ENCODE measurements around the gene MYOM1. TPM values are rescaled to one million over a fixed set of nuclear protein-coding genes. Genes with fewer than 3 reads are reported as not detected.

MYOM1 gene
- total and polyA plus RNA-seq, 7 donors: 54.8 to 842 (median 388) TPM

DNA sequence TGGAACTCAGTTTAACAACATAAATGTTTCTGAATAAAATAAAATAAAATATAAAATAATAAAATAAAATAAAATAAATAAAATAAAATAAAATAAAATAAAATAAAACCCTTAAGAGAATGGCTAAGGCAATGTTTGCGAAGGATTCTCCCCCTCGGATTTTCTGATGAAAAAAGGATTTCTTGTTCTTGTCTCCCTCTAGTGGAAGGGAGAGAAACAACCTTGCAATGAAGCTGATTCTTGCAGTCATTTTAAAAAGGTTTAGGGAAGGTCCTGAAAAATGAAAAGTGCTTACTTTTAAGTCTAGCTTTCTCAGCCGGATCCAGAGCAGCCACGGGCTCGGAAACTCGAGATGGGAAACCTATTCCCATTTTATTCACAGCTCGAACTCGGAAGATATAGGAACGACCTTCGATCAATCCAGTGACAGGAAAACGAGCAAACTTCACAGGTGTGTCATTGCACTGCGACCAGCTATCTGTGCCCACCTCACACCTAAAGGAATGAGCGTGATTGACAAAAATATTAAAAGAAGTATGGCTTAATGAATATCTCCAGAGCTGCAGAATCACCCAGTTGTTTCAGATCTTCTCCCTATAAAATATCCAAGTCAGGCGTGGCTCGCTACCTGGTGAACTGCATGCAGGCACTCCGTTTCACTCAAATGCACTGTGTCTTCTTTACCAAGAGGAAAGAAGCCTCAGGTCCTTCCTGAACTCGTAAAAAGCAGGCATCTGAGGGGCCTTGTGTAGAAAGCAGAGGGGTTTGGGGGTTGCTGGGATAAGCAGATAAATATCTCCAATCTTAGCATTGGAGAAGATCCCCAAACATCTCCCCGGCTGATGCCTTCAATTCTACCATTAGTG, 68.1 kb downstream of the MYOM1 start:
- 53 to 61% (median 57%) methylated on average over 18 of the region's 18 CpGs for WGBS, 3 donors
- Histone ChIP-seq H3K9me3 (no peaks in the 10 kb centered on the region), H3K36me3 (ENCODE audit: insufficient read depth in 1 of 2, low read depth in 1 of 2) (peaks cover 0 to 64% of the 10 kb centered on the region in 2 donors), H3K27me3 (ENCODE audit: insufficient read depth in 3 of 3, low read length in 2 of 3) (no peaks in the 10 kb centered on the region), H3K4me3 (no peak overlapping the region), H3K4me1 (peaks cover 5% of the 10 kb centered on the region), H3K27ac (no peak overlapping the region)
- DNase-seq: no peak
- intact Hi-C loops (cut with DNase I): loop anchor here in 1 of 2 donors (5.0 kb wide), 1 partner anchor 91 kb away; no protein-coding TSS in a partner anchor
- peak in 1 of 4 donors; percentile 32 for ATAC-seq
- peak; percentile 76 for TF ChIP-seq CTCF (IDR thresholded peaks at IDR 0.05)

- no peaks in the 10 kb centered on the region for H3K27me3 ChIP-seq (ENCODE audit: insufficient read depth in 3 of 3, low read length in 2 of 3)
- WGBS, 3 donors: 90 to 95% (median 91%) methylated on average over 2 of the region's 2 CpGs
- TF ChIP-seq CTCF (IDR thresholded peaks at IDR 0.05): no peak
- ATAC-seq (no peak), DNase-seq (no peak)
- no peak overlapping the region for H3K4me3 ChIP-seq
- H3K9me3 ChIP-seq: no peaks in the 10 kb centered on the region
- no peak overlapping the region for H3K27ac ChIP-seq
- no peaks in the 10 kb centered on the region for H3K4me1 ChIP-seq
- intact Hi-C loops (cut with DNase I): loop anchor here in 1 of 2 donors (5.0 kb wide), 1 partner anchor 92 kb away; no protein-coding TSS in a partner anchor
- peaks cover 0 to 64% of the 10 kb centered on the region in 2 donors for H3K36me3 ChIP-seq (ENCODE audit: insufficient read depth in 1 of 2, low read depth in 1 of 2)
These were observed 69.1 kb downstream of the MYOM1 start for GRCh38 chr18:3150688-3151087.

GRCh38 chr18:3150274-3150673, 69.5 kb downstream of the MYOM1 start:
- H3K27ac ChIP-seq: no peak overlapping the region
- DNase-seq (no peak), ATAC-seq (peak in 1 of 4 donors; percentile 40)
- intact Hi-C loops (cut with DNase I): loop anchor here in 1 of 2 donors (5.0 kb wide), 1 partner anchor 92 kb away; no protein-coding TSS in a partner anchor
- no peaks in the 10 kb centered on the region for H3K9me3 ChIP-seq
- no peak for TF ChIP-seq CTCF (IDR thresholded peaks at IDR 0.05)
- H3K27me3 ChIP-seq (ENCODE audit: insufficient read depth in 3 of 3, low read length in 2 of 3): no peaks in the 10 kb centered on the region
- no peak overlapping the region for H3K4me3 ChIP-seq
- peaks cover 0 to 64% of the 10 kb centered on the region in 2 donors for H3K36me3 ChIP-seq (ENCODE audit: insufficient read depth in 1 of 2, low read depth in 1 of 2)
- no peaks in the 10 kb centered on the region for H3K4me1 ChIP-seq
- WGBS, 3 donors: 84 to 93% (median 88%) methylated on average over 5 of the region's 5 CpGs

DNA sequence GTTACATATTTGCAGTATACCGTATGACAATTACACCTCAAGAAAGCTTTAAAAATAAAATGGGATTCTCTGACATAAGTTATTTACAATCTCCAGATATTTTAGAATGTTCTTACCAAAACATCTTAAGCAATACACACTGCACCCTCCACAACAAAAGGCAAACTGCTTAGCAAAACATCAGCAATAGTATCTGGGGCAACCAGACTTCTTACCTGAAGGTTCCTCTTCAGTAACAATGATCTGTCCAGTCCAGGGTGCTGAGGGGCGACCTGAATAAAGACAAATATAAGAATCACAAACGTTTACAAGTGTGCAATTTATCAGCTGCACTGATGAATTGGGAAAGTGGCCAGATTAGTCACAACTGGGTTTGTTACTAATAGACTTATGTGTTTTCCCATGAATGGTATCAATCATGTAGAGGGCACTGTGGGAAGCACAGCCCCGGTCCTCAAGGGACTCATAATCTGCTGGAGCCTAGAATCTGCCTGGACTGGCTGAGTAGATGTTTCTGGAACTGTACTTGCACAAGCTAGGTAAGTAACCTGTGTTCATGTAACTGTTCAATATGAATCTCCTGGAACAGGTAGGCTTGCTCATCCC, 70.7 kb downstream of the MYOM1 start:
- peaks cover 0 to 54% of the 10 kb centered on the region in 2 donors for H3K36me3 ChIP-seq (ENCODE audit: insufficient read depth in 1 of 2, low read depth in 1 of 2)
- H3K4me3 ChIP-seq: no peak overlapping the region
- intact Hi-C loops (cut with DNase I): no loop called here
- ATAC-seq: peak in 2 of 4 donors; percentile 22 to 32
- DNase-seq: no peak
- WGBS, 3 donors: 62 to 68% (median 64%) methylated on average over 4 of the region's 4 CpGs
- no peaks in the 10 kb centered on the region for H3K9me3 ChIP-seq
- no peaks in the 10 kb centered on the region for H3K4me1 ChIP-seq
- no peak overlapping the region for H3K27ac ChIP-seq
- no peaks in the 10 kb centered on the region for H3K27me3 ChIP-seq (ENCODE audit: insufficient read depth in 3 of 3, low read length in 2 of 3)
- no peak for TF ChIP-seq CTCF (IDR thresholded peaks at IDR 0.05)
